Trophoblast cell (in vitro differentiated cells and primary cell): Measurements from ENCODE around the gene MYPN.
A peak's percentile ranks its signal among the peaks of the same experiment; 100 is the strongest.
"Not testable (repeated sequence)": the region's sequence is repeated elsewhere in the genome, so short reads cannot be mapped to it uniquely, and the experiment has no call there.

Experiments used
- DNase-seq, 2 donors: peaks; one replicate each; pipeline ENCODE4 v3.0.0-alpha.2; 2016
- H2AFZ ChIP-seq: 2 replicates; pipeline ENCODE4 v1.6.1; 2013; ENCODE audit warnings: low read length, moderate library complexity, mild to moderate bottlenecking; ENCODE audit not compliant: insufficient read depth, poor library complexity
- H2AK5ac ChIP-seq: 2 replicates; pipeline ENCODE4 v1.6.1; 2013; ENCODE audit warnings: mild to moderate bottlenecking, low read length
- H2BK120ac ChIP-seq: 2 replicates; pipeline ENCODE4 v1.6.1; 2013; ENCODE audit warnings: low read length, mild to moderate bottlenecking, moderate library complexity; ENCODE audit not compliant: insufficient read depth, poor library complexity
- H2BK12ac ChIP-seq: 2 replicates; pipeline ENCODE4 v1.6.1; 2013; ENCODE audit warnings: mild to moderate bottlenecking, low read length, moderate library complexity
- H2BK5ac ChIP-seq: 2 replicates; pipeline ENCODE4 v1.6.1; 2013; ENCODE audit warnings: low read length, low read depth, moderate library complexity, mild to moderate bottlenecking; ENCODE audit not compliant: poor library complexity
- H3K14ac ChIP-seq: 2 replicates; pipeline ENCODE4 v1.6.1; 2013; ENCODE audit warnings: mild to moderate bottlenecking, low read length
- H3K18ac ChIP-seq: 2 replicates; pipeline ENCODE4 v1.6.1; 2013; ENCODE audit warnings: mild to moderate bottlenecking, low read length
- H3K23ac ChIP-seq: 2 replicates; pipeline ENCODE4 v1.6.1; 2013; ENCODE audit warnings: low read length
- H3K27ac ChIP-seq: 2 replicates; pipeline ENCODE4 v1.5.1; 2013; ENCODE audit warnings: low read depth, mild to moderate bottlenecking, inconsistent platforms, low read length, moderate library complexity
- H3K27me3 ChIP-seq: 2 replicates; pipeline ENCODE4 v1.6.1; 2013; ENCODE audit warnings: inconsistent platforms, mild to moderate bottlenecking, low read length, moderate library complexity; ENCODE audit not compliant: insufficient read depth
- H3K36me3 ChIP-seq, 2 experiments: 1 replicate in 1 of 2; 2 replicates in 1 of 2; pipeline ENCODE4 v1.6.1; 2013; ENCODE audit warnings: low read length in 2 of 2, mild to moderate bottlenecking in 2 of 2, moderate library complexity in 1 of 2; ENCODE audit not compliant: insufficient read depth in 2 of 2, control insufficient read depth in 1 of 2
- H3K4ac ChIP-seq: 2 replicates; pipeline ENCODE4 v1.6.1; 2013; ENCODE audit warnings: low read depth, mild to moderate bottlenecking, low read length, moderate library complexity
- H3K4me1 ChIP-seq, 2 experiments: 1 replicate in 1 of 2; 2 replicates in 1 of 2; pipeline ENCODE4 v1.6.1; 2013; ENCODE audit warnings: low read length in 2 of 2, mild to moderate bottlenecking in 2 of 2, moderate library complexity in 1 of 2; ENCODE audit not compliant: insufficient read depth in 2 of 2, control insufficient read depth in 1 of 2
- H3K4me2 ChIP-seq: 2 replicates; pipeline ENCODE4 v1.6.1; 2013; ENCODE audit warnings: inconsistent platforms, mild to moderate bottlenecking, low read length, moderate library complexity
- H3K4me3 ChIP-seq: 2 replicates; pipeline ENCODE4 v1.5.1; 2013; ENCODE audit warnings: mild to moderate bottlenecking, low read depth, low read length, inconsistent platforms
- H3K79me1 ChIP-seq: one replicate; pipeline ENCODE4 v1.6.1; 2013; ENCODE audit warnings: low read length
- H3K79me2 ChIP-seq: 2 replicates; pipeline ENCODE4 v1.6.1; 2013; ENCODE audit warnings: low read length, mild to moderate bottlenecking; ENCODE audit not compliant: control insufficient read depth, insufficient read depth, poor library complexity
- H3K9ac ChIP-seq: 2 replicates; pipeline ENCODE4 v1.6.1; 2013; ENCODE audit warnings: mild to moderate bottlenecking, low read length
- H3K9me3 ChIP-seq: 2 replicates; pipeline ENCODE4 v1.6.1; 2013; ENCODE audit warnings: low read depth, mild to moderate bottlenecking, control low read depth, inconsistent platforms, low read length; ENCODE audit not compliant: insufficient read depth
- H4K12ac ChIP-seq: 2 replicates; pipeline ENCODE4 v1.6.1; 2013; ENCODE audit warnings: low read depth, mild to moderate bottlenecking, low read length, moderate library complexity
- H4K8ac ChIP-seq: 2 replicates; pipeline ENCODE4 v1.6.1; 2013; ENCODE audit warnings: low read depth, mild to moderate bottlenecking, low read length, moderate library complexity
- H4K91ac ChIP-seq: one replicate; pipeline ENCODE4 v1.6.1; 2013; ENCODE audit warnings: low read depth, mild to moderate bottlenecking, low read length, moderate library complexity
- WGBS: extraction: QIAGEN DNeasy Blood & Tissue Kit; methylation state at CpG from one replicate; pipeline ENCODE4 v1.1.7; 2013; ENCODE audit warnings: missing lambda C conversion rate; ENCODE audit not compliant: insufficient read length, insufficient coverage; ENCODE audit errors: extremely low coverage; 5-methylcytosine and 5-hydroxymethylcytosine counted together

The MYPN gene

GRCh38 chr10:68074031-68074774 lies 35.1 kb upstream of the MYPN start:
- Histone ChIP-seq H3K9me3 (no peaks in the 10 kb centered on the region), H3K9ac (peak overlapping the region; percentile 83), H3K18ac (peak overlapping the region; percentile 80), H3K4ac (peak overlapping the region; percentile 19), H3K14ac (peak overlapping the region; percentile 98), H3K4me3 (peak overlapping the region; percentile 82), H2AFZ (peak overlapping the region; percentile 95), H3K79me2 (peaks cover 6% of the 10 kb centered on the region), H3K27ac (peak overlapping the region; percentile 93), H3K27me3 (no peaks in the 10 kb centered on the region), H2AK5ac (peak overlapping the region; percentile 9), H4K12ac (no peak overlapping the region), H3K4me2 (peak overlapping the region; percentile 76), H2BK5ac (peak overlapping the region; percentile 96), H3K4me1 (peaks cover 2 to 3% of the 10 kb centered on the region in 2 experiments), H2BK120ac (peak overlapping the region; percentile 44), H2BK12ac (no peak overlapping the region), H3K79me1 (peaks cover 10% of the 10 kb centered on the region), H3K36me3 (peaks cover 2 to 3% of the 10 kb centered on the region in 2 experiments), H4K91ac (peak overlapping the region; percentile 97), H3K23ac (no peak overlapping the region), H4K8ac (peak overlapping the region; percentile 51)
- DNase-seq = peak; percentile 17 to 54
- WGBS = no CpG with 5 or more reads among the region's 27 CpGs

GRCh38 chr10:68074775-68075549 lies 34.3 kb upstream of the MYPN start, which contains the start of gene HERC4:
TSS of gene HERC4 (minus strand) at chr10:68075283. CDS start at chr10:68073108, 2,175 bp downstream.
- Histone ChIP-seq H2AFZ (peak within 1 kb of the TSS; percentile 95), H3K9ac (peak within 1 kb of the TSS; percentile 83)
- WGBS = no CpG with 5 or more reads among the region's 64 CpGs

GRCh38 chr10:68075550-68076004 lies 33.7 kb upstream of the MYPN start:
- Histone ChIP-seq H2AK5ac (no peak overlapping the region), H3K4me2 (peak overlapping the region; percentile 64), H3K9me3 (no peaks in the 10 kb centered on the region), H3K9ac (peak overlapping the region; percentile 72), H2BK5ac (no peak overlapping the region), H3K14ac (peak overlapping the region; percentile 53), H4K8ac (peak overlapping the region; percentile 97), H3K27me3 (no peaks in the 10 kb centered on the region), H3K4ac (peak overlapping the region; percentile 64), H3K79me1 (peaks cover 10% of the 10 kb centered on the region), H3K79me2 (peaks cover 6% of the 10 kb centered on the region), H3K4me3 (no peak overlapping the region), H3K4me1 (peaks cover 2 to 3% of the 10 kb centered on the region in 2 experiments), H4K12ac (peak overlapping the region; percentile 96), H2BK120ac (no peak overlapping the region), H3K27ac (peak overlapping the region; percentile 33), H3K23ac (no peak overlapping the region), H4K91ac (no peak overlapping the region), H3K36me3 (no peaks in the 10 kb centered on the region), H2BK12ac (no peak overlapping the region), H2AFZ (peak overlapping the region; percentile 71), H3K18ac (no peak overlapping the region)
- DNase-seq = no peak
- WGBS = no CpG with 5 or more reads among the region's 3 CpGs

More at GRCh38 chr10:68074775-68075549, 34.3 kb upstream of the MYPN start, which contains the start of gene HERC4:
- Histone ChIP-seq H3K79me2 (peaks cover 6% of the 10 kb centered on the region), H4K91ac (peak within 1 kb of the TSS; percentile 97), H3K4me2 (peak within 1 kb of the TSS; percentile 76), H4K12ac (peak within 1 kb of the TSS; percentile 96), H4K8ac (peak within 1 kb of the TSS; percentile 97), H3K36me3 (peaks cover 0 to 3% of the 10 kb centered on the region in 2 experiments), H2AK5ac (peak within 1 kb of the TSS; percentile 66), H2BK12ac (peak within 1 kb of the TSS; percentile 35), H3K4ac (peak within 1 kb of the TSS; percentile 64), H3K79me1 (peaks cover 10% of the 10 kb centered on the region), H3K27me3 (no peaks in the 10 kb centered on the region), H3K9me3 (no peaks in the 10 kb centered on the region), H3K4me3 (peak within 1 kb of the TSS; percentile 82), H3K4me1 (peaks cover 2 to 3% of the 10 kb centered on the region in 2 experiments), H3K27ac (peak within 1 kb of the TSS; percentile 93), H2BK5ac (peak within 1 kb of the TSS; percentile 96), H2BK120ac (peak within 1 kb of the TSS; percentile 96), H3K23ac (no peak within 1 kb of the TSS), H3K14ac (peak within 1 kb of the TSS; percentile 98), H3K18ac (peak within 1 kb of the TSS; percentile 98)
- peak; percentile 89 to 91 for DNase-seq

DNA sequence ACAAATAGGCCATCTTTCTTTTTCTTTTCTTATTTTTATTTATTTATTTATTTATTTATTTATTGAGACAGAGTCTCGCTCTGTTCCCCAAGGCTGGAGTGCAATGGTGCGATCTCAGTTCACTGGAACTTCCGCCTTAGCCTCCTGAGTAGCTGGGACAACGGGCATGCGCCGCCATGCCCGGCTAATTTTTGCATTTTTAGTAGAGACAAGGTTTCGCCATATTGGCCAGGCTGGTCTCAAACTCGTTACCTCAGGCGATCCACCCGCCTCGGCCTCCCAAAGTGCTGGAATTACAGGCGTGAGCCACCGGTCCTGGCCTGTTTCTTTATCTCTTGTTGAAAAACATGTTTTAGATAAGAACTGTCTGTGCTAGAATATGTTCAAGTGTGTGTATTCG lies 33.2 kb upstream of the MYPN start:
- not testable (repeated sequence) for H3K18ac ChIP-seq, H4K91ac ChIP-seq, H2BK120ac ChIP-seq, H3K36me3 ChIP-seq, H3K23ac ChIP-seq, H2AK5ac ChIP-seq, H2BK12ac ChIP-seq, H3K79me1 ChIP-seq, H3K4ac ChIP-seq, H3K27me3 ChIP-seq, H3K4me2 ChIP-seq, H3K9ac ChIP-seq, H3K14ac ChIP-seq, H3K79me2 ChIP-seq, H3K27ac ChIP-seq, H2AFZ ChIP-seq, H3K4me3 ChIP-seq, H3K4me1 ChIP-seq, H4K12ac ChIP-seq, H3K9me3 ChIP-seq, H2BK5ac ChIP-seq
- WGBS = no CpG with 5 or more reads among the region's 15 CpGs
- peak overlapping the region; percentile 10 for H4K8ac ChIP-seq
- peak; percentile 94 to 95 for DNase-seq
